ENCODE results near the gene OGA. TPM values are rescaled to one million over a fixed set of nuclear protein-coding genes. Genes with fewer than 3 reads are reported as not detected.

OGA gene
- total RNA-seq, 1 donor from 2014 or later = 99.5 TPM

GRCh38 chr10:101856626-101857025 is 38.4 kb upstream of the OGA start:
- Mint-ChIP-seq H3K4me1 (ENCODE audit: unreplicated experiment) (no peaks in the 10 kb centered on the region), H3K27ac (no peak overlapping the region)
- no peak for TF ChIP-seq CTCF (conservative IDR thresholded peaks at IDR 0.05)

GRCh38 chr10:101851411-101852116 is 33.3 kb upstream of the OGA start:
- peaks cover 3% of the 10 kb centered on the region for H3K27me3 Mint-ChIP-seq
- peaks cover 21% of the 10 kb centered on the region for H3K4me1 Mint-ChIP-seq (ENCODE audit: unreplicated experiment)
- H3K4me3 Mint-ChIP-seq = no peak overlapping the region
- DNase-seq (ENCODE audit: extremely low spot score, unreplicated experiment) = peak; percentile 40
- no peaks in the 10 kb centered on the region for H3K36me3 Mint-ChIP-seq
- no peak for TF ChIP-seq CTCF (conservative IDR thresholded peaks at IDR 0.05)
- no peaks in the 10 kb centered on the region for H3K9me3 Mint-ChIP-seq
- H3K27ac Mint-ChIP-seq = no peak overlapping the region

More at GRCh38 chr10:101856626-101857025, 38.4 kb upstream of the OGA start:
- DNase-seq (ENCODE audit: extremely low spot score, unreplicated experiment) = peak; percentile 27
- Mint-ChIP-seq H3K4me3 (no peak overlapping the region), H3K27me3 (no peaks in the 10 kb centered on the region), H3K9me3 (no peaks in the 10 kb centered on the region), H3K36me3 (peaks cover 16% of the 10 kb centered on the region)

GRCh38 chr10:101850749-101851148 is 32.5 kb upstream of the OGA start:
- Mint-ChIP-seq H3K27ac (no peak overlapping the region), H3K4me1 (ENCODE audit: unreplicated experiment) (peaks cover 21% of the 10 kb centered on the region), H3K27me3 (peaks cover 5% of the 10 kb centered on the region), H3K9me3 (no peaks in the 10 kb centered on the region), H3K4me3 (no peak overlapping the region), H3K36me3 (no peaks in the 10 kb centered on the region)
- DNase-seq (ENCODE audit: extremely low spot score, unreplicated experiment) = peak; percentile 15
- no peak for TF ChIP-seq CTCF (conservative IDR thresholded peaks at IDR 0.05)

GRCh38 chr10:101848894-101849351 is 30.7 kb upstream of the OGA start:
- H3K4me3 Mint-ChIP-seq = no peak overlapping the region
- H3K4me1 Mint-ChIP-seq (ENCODE audit: unreplicated experiment) = peaks cover 28% of the 10 kb centered on the region
- TF ChIP-seq CTCF (conservative IDR thresholded peaks at IDR 0.05) = no peak
- no peaks in the 10 kb centered on the region for H3K9me3 Mint-ChIP-seq
- peak; percentile 50 for DNase-seq (ENCODE audit: extremely low spot score, unreplicated experiment)
- H3K27ac Mint-ChIP-seq = no peak overlapping the region
- H3K27me3 Mint-ChIP-seq = peaks cover 24% of the 10 kb centered on the region
- H3K36me3 Mint-ChIP-seq = no peaks in the 10 kb centered on the region

GRCh38 chr10:101848408-101848807 is 30.2 kb upstream of the OGA start:
- TF ChIP-seq CTCF (conservative IDR thresholded peaks at IDR 0.05) = no peak
- H3K4me1 Mint-ChIP-seq (ENCODE audit: unreplicated experiment) = peaks cover 28% of the 10 kb centered on the region
- H3K27ac Mint-ChIP-seq = no peak overlapping the region
- H3K9me3 Mint-ChIP-seq = no peaks in the 10 kb centered on the region
- no peak overlapping the region for H3K4me3 Mint-ChIP-seq
- no peaks in the 10 kb centered on the region for H3K36me3 Mint-ChIP-seq
- DNase-seq (ENCODE audit: extremely low spot score, unreplicated experiment) = no peak
- peaks cover 25% of the 10 kb centered on the region for H3K27me3 Mint-ChIP-seq

Measured in type B pancreatic cell (in vitro differentiated cells).